ENCODE data around the gene AOC2. TPM values are rescaled to one million over a fixed set of nuclear protein-coding genes. Genes with fewer than 3 reads are reported as not detected.
A peak's percentile ranks its signal among the peaks of the same experiment; 100 is the strongest.

AOC2 gene
- total and polyA plus RNA-seq, 2 of the 13 experiments (the other 11 are each of a cell fraction or from before 2014, with no cell fraction given), result 1.2 to 3.3 TPM

- TF ChIP-seq HMGXB3 (CRISPR knock-in tag; IDR thresholded peaks at IDR 0.05; ENCODE audit: borderline replicate concordance) (0 out of 2 replicates have a peak, but pooled peaks have one; percentile 35), ZSCAN30 (CRISPR knock-in tag; IDR thresholded peaks at IDR 0.05) (no peak), ZNF317 (CRISPR knock-in tag; IDR thresholded peaks at IDR 0.05) (no peak), ZNF83 (CRISPR knock-in tag; IDR thresholded peaks at IDR 0.05; ENCODE audit: borderline replicate concordance) (no peak), TARDBP (CRISPR knock-in tag; IDR thresholded peaks at IDR 0.05) (peak; percentile 78; the same call in 1 of the 2 replicates), MLXIP (CRISPR knock-in tag; IDR thresholded peaks at IDR 0.05; ENCODE audit: borderline replicate concordance) (no peak), MXD3 (CRISPR knock-in tag; IDR thresholded peaks at IDR 0.05) (no peak), SP1 (IDR thresholded peaks at IDR 0.05) (no peak), SP1 (CRISPR knock-in tag; IDR thresholded peaks at IDR 0.05) (no peak), HOXA5 (CRISPR knock-in tag; IDR thresholded peaks at IDR 0.05) (no peak; the same call in 1 of the 2 replicates), MED13 (CRISPR knock-in tag; IDR thresholded peaks at IDR 0.05) (no peak), TIGD3 (CRISPR knock-in tag; IDR thresholded peaks at IDR 0.05; ENCODE audit: borderline replicate concordance) (no peak), TCF7 (IDR thresholded peaks at IDR 0.05; ENCODE audit: low read depth) (no peak), ZNF839 (CRISPR knock-in tag; IDR thresholded peaks at IDR 0.05; ENCODE audit: borderline replicate concordance) (no peak), ZNF782 (CRISPR knock-in tag; IDR thresholded peaks at IDR 0.05; ENCODE audit: borderline replicate concordance) (no peak), EP300 (IDR thresholded peaks at IDR 0.05; ENCODE audit: low read depth in 2 of 2, low read length in 2 of 2) (peak in 1 of 2 experiments; percentile 44; a peak in 2 of 4 replicates), EP300 (CRISPR knock-in tag; IDR thresholded peaks at IDR 0.05; ENCODE audit: borderline replicate concordance) (no peak), TRAFD1 (CRISPR knock-in tag; IDR thresholded peaks at IDR 0.05; ENCODE audit: borderline replicate concordance) (no peak), SOX6 (IDR thresholded peaks at IDR 0.05) (no peak), SOX6 (CRISPR knock-in tag; IDR thresholded peaks at IDR 0.05) (peak; percentile 59)
Observed at GRCh38 chr17:42891539-42892152, 47.3 kb downstream of the AOC2 start (continued).

Data from HepG2 (cell line).